PC-9 (cell line): ENCODE results near the gene TNFRSF1B. TPM values are rescaled to one million over a fixed set of nuclear protein-coding genes. Genes with fewer than 3 reads are reported as not detected.
A peak's percentile ranks its signal among the peaks of the same experiment; 100 is the strongest.

Experiments
- BruUV-seq: library from RNA; stranded (reverse); fragments of 400-500 nt; replicated peaks from 2 replicates; lab custom pipeline; 2021; lab: Mats Ljungman, UMichigan
- CTCF ChIA-PET: fragments of 300-600 bp; sonication (Branson Sonifier 250); formaldehyde crosslinking; loops from one replicate; lab custom pipeline; 2022; ENCODE audit warnings: antibody characterized with exemption; lab: Charles Lee
- POLR2A ChIA-PET: fragments of 300-600 bp; sonication (Branson Sonifier 250); formaldehyde crosslinking; loops from one replicate; lab custom pipeline; 2022; ENCODE audit warnings: antibody characterized with exemption; ENCODE audit not compliant: unreplicated experiment; lab: Charles Lee
- DNase-seq, 2 experiments: peaks; one replicate each; pipeline versions ENCODE4 v3.0.0 to v3.0.0-alpha.2; 2015 to 2022; ENCODE audit warnings: mixed read lengths in 1 of 2
- H2AFZ ChIP-seq: fragments of 200-600 bp; sonication (generic); 2 replicates; pipeline ENCODE4 v1.8.1; 2017; ENCODE audit warnings: antibody characterized with exemption
- H3F3A ChIP-seq: fragments of 200-600 bp; sonication (generic); 2 replicates; pipeline ENCODE4 v1.8.1; 2017; ENCODE audit warnings: antibody characterized with exemption, mild to moderate bottlenecking, low read depth; ENCODE audit not compliant: insufficient read depth
- H3K27ac ChIP-seq: fragments of 200-600 bp; sonication (generic); 2 replicates; pipeline ENCODE4 v1.6.1; 2016; ENCODE audit warnings: mixed run types
- H3K27me3 ChIP-seq: fragments of 200-600 bp; sonication (generic); 2 replicates; pipeline ENCODE4 v1.6.1; 2016; ENCODE audit warnings: low read depth, mixed run types; ENCODE audit not compliant: insufficient read depth
- H3K36me3 ChIP-seq: fragments of 200-600 bp; sonication (generic); 2 replicates; pipeline ENCODE4 v1.6.1; 2016; ENCODE audit warnings: low read depth, mixed run types
- H3K4me1 ChIP-seq: fragments of 200-600 bp; sonication (generic); replicated peaks from 2 replicates; pipeline ENCODE4 v1.6.1; 2016; ENCODE audit warnings: mixed run types; ENCODE audit not compliant: insufficient read depth
- H3K4me2 ChIP-seq: fragments of 200-600 bp; sonication (generic); 2 replicates; pipeline ENCODE4 v1.6.1; 2017; ENCODE audit warnings: mixed run types
- H3K4me3 ChIP-seq: fragments of 200-600 bp; sonication (generic); 2 replicates; pipeline ENCODE4 v1.6.1; 2016; ENCODE audit warnings: mixed run types
- H3K79me2 ChIP-seq: fragments of 200-600 bp; sonication (generic); 2 replicates; pipeline ENCODE4 v1.6.1; 2017; ENCODE audit warnings: low read depth, mixed run types
- H3K9me2 ChIP-seq: fragments of 200-600 bp; sonication (generic); 2 replicates; pipeline ENCODE4 v1.8.1; 2017; ENCODE audit warnings: mild to moderate bottlenecking; ENCODE audit not compliant: insufficient read depth
- H3K9me3 ChIP-seq: fragments of 200-600 bp; sonication (generic); 2 replicates; pipeline ENCODE4 v1.8.1; 2016; ENCODE audit warnings: low read depth; ENCODE audit not compliant: insufficient read depth
- H4K20me1 ChIP-seq: fragments of 200-600 bp; sonication (generic); 2 replicates; pipeline ENCODE4 v1.8.1; 2017; ENCODE audit not compliant: insufficient read depth
- EZH2 ChIP-seq: fragments of 200-600 bp; sonication (generic); IDR thresholded peaks from 2 replicates; pipeline ENCODE4 v1.8.0; 2017; ENCODE audit warnings: antibody characterized with exemption, low read depth
- intact Hi-C: fragments of 100-400 bp; cut with micrococcal nuclease; formaldehyde crosslinking; loops from one replicate; pipeline ENCODE4 v1.10.0; 2022; ENCODE audit not compliant: unreplicated experiment
- total RNA-seq: library from RNA; stranded (reverse); gene quantifications from 2 replicates; pipeline ENCODE4 v1.2.3, GENCODE V29; 2021
- TF ChIP-seq, protein P1 (sequence below): fragments of 200-600 bp; sonication (generic); conservative IDR thresholded peaks from 2 replicates; pipeline ENCODE4 v1.6.1; 2017; ENCODE audit warnings: mixed run types, antibody characterized with exemption, mild to moderate bottlenecking, moderate library complexity

Gene TNFRSF1B
- total RNA-seq, 1 experiment from 2014 or later = 2.7 TPM

DNA sequence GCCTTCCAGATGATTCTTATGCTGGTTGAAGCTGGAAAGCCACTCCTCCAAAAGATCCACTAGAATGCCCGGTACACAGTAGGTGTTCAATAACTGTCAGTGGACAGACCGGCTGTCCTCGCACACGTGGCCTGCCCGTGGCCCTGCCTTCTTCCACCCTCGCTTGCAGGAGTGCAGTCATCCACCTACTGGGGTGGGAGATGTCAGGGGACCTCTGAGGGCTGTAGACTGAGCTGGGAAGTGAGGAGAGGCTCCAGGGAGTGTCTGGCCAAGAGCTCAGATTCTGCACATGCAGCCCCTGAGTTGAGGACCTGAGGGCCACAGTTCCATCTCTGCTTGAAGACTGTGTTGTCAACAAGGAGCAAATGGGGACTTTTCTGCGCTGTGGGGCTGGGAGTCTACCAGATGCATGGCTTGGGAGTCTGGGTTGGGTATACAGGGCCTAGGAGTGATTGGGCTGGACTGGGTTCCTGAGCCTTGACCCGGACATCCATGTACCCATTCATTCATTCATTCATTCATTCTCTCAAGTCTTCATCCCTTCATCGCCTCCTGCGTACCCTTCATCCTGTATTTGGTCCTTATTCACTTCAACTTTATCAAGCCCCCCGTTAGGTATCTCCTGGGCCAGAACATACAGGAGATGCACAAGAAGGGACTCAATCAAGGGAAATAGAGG, 4.2 kb upstream of the TNFRSF1B start:
- no peak overlapping the region for H3K4me3 ChIP-seq

DNA sequence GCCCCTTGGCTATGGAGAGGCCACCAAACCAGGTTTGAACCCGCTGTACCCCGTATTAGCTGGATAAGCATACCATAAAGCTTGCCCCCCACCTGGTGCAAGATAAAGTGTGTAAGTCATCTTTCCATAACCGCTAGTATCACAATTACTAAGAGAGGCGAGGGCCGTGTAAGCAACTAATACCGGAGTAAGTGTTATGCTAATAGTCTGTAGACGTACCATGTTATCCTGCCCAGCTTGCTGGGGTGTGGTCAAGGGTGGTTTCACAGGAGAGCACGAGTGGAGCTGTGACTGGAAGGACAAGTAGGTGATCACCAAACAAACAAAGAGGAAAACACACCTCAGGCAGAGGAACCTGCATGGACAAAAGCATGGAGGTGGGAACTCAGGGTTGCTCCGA, 3.6 kb upstream of the TNFRSF1B start:
- Histone ChIP-seq H3K9me3 (no peaks in the 10 kb centered on the region), H3K4me3 (no peak overlapping the region), H4K20me1 (no peaks in the 10 kb centered on the region), H3K27ac (no peak overlapping the region), H3K36me3 (no peaks in the 10 kb centered on the region), H3K9me2 (no peaks in the 10 kb centered on the region), H3K4me2 (no peak overlapping the region), H3K27me3 (no peaks in the 10 kb centered on the region), H3K79me2 (no peaks in the 10 kb centered on the region), H2AFZ (no peak overlapping the region), H3F3A (peaks cover 31% of the 10 kb centered on the region), H3K4me1 (peaks cover 46% of the 10 kb centered on the region)
- BruUV-seq = no TSS peak
- CTCF ChIA-PET = no interaction called here
- POLR2A ChIA-PET = no interaction called here
- no peak for TF ChIP-seq EZH2
- TF ChIP-seq, protein P1, sequence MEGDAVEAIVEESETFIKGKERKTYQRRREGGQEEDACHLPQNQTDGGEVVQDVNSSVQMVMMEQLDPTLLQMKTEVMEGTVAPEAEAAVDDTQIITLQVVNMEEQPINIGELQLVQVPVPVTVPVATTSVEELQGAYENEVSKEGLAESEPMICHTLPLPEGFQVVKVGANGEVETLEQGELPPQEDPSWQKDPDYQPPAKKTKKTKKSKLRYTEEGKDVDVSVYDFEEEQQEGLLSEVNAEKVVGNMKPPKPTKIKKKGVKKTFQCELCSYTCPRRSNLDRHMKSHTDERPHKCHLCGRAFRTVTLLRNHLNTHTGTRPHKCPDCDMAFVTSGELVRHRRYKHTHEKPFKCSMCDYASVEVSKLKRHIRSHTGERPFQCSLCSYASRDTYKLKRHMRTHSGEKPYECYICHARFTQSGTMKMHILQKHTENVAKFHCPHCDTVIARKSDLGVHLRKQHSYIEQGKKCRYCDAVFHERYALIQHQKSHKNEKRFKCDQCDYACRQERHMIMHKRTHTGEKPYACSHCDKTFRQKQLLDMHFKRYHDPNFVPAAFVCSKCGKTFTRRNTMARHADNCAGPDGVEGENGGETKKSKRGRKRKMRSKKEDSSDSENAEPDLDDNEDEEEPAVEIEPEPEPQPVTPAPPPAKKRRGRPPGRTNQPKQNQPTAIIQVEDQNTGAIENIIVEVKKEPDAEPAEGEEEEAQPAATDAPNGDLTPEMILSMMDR = no peak
- no peak for DNase-seq
- intact Hi-C loops = no loop called here

More for the DNA sequence above, 4.2 kb upstream of the TNFRSF1B start:
- ChIA-PET POLR2A (no interaction called here), CTCF (no interaction called here)
- Histone ChIP-seq H3K27ac (no peak overlapping the region), H3K36me3 (no peaks in the 10 kb centered on the region), H3F3A (peaks cover 32% of the 10 kb centered on the region), H3K4me1 (peaks cover 52% of the 10 kb centered on the region), H4K20me1 (no peaks in the 10 kb centered on the region), H2AFZ (no peak overlapping the region), H3K9me3 (no peaks in the 10 kb centered on the region), H3K27me3 (no peaks in the 10 kb centered on the region), H3K9me2 (no peaks in the 10 kb centered on the region), H3K4me2 (peak overlapping the region; percentile 33), H3K79me2 (no peaks in the 10 kb centered on the region)
- TF ChIP-seq, protein P1 = no peak
- TF ChIP-seq EZH2 = no peak
- no TSS peak for BruUV-seq
- DNase-seq = no peak
- intact Hi-C loops = loop anchor here (1.0 kb wide), 1 partner anchor 19 kb away; no protein-coding TSS in a partner anchor

DNA sequence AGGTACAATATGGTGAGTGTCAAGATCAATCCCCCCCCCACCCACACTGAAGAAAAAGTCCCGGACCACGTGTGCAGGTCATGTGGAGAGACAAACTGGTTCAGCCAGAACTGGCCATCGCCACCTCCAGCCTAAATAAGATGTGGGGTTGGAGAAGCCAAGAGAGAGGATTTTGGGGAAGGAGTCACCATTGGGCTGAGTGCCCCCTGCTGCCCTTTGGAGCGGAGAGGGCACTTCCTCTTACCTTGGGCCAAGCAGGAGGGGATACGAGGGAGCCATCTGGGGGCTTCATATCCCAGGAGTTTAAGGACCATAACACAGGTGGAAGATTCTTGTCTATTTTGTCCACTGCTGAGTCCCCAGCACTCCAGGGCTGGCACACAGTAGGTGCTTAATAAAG, 2.6 kb upstream of the TNFRSF1B start:
- Histone ChIP-seq H3K9me2 (no peaks in the 10 kb centered on the region), H3F3A (peaks cover 23% of the 10 kb centered on the region), H3K4me3 (no peak overlapping the region), H3K9me3 (no peaks in the 10 kb centered on the region), H2AFZ (no peak overlapping the region), H3K36me3 (no peaks in the 10 kb centered on the region), H3K4me1 (peaks cover 36% of the 10 kb centered on the region), H4K20me1 (no peaks in the 10 kb centered on the region), H3K27ac (no peak overlapping the region), H3K4me2 (no peak overlapping the region), H3K79me2 (no peaks in the 10 kb centered on the region), H3K27me3 (no peaks in the 10 kb centered on the region)
- no TSS peak for BruUV-seq
- ChIA-PET CTCF (no interaction called here), POLR2A (no interaction called here)
- intact Hi-C loops = no loop called here
- TF ChIP-seq, protein P1 = no peak
- TF ChIP-seq EZH2 = no peak
- DNase-seq = no peak
